H9 (cell line): ENCODE measurements around the gene MRPL55. TPM values are rescaled to one million over a fixed set of nuclear protein-coding genes. Genes with fewer than 3 reads are reported as not detected.
A peak's percentile ranks its signal among the peaks of the same experiment; 100 is the strongest.

Source experiments
- DNase-seq: peaks from one replicate; pipeline ENCODE4 v3.0.0-alpha.2; 2017
- H2AFZ ChIP-seq: one replicate; pipeline ENCODE4 v1.6.1; 2013; ENCODE audit warnings: mild to moderate bottlenecking, low read length, control low read depth, moderate library complexity
- H2AK5ac ChIP-seq: 2 replicates; pipeline ENCODE4 v1.6.1; 2013; ENCODE audit warnings: low read length, control low read depth, mixed read lengths; ENCODE audit not compliant: insufficient read length
- H2BK120ac ChIP-seq: one replicate; pipeline ENCODE4 v1.6.1; 2013; ENCODE audit warnings: low read depth, mild to moderate bottlenecking, low read length, control low read depth, inconsistent platforms; ENCODE audit not compliant: poor library complexity, severe bottlenecking
- H2BK12ac ChIP-seq: 2 replicates; pipeline ENCODE4 v1.6.1; 2013; ENCODE audit warnings: low read length, control low read depth, mixed read lengths, low read depth; ENCODE audit not compliant: insufficient read length
- H2BK15ac ChIP-seq: 2 replicates; pipeline ENCODE4 v1.6.1; 2013; ENCODE audit warnings: low read depth, low read length, control low read depth
- H2BK20ac ChIP-seq: one replicate; pipeline ENCODE4 v1.6.1; 2013; ENCODE audit warnings: low read depth, mild to moderate bottlenecking, low read length, control low read depth, inconsistent platforms; ENCODE audit not compliant: poor library complexity, severe bottlenecking
- H2BK5ac ChIP-seq: 2 replicates; pipeline ENCODE4 v1.6.1; 2013; ENCODE audit warnings: low read length, control low read depth, mixed read lengths; ENCODE audit not compliant: insufficient read length
- H3K14ac ChIP-seq: 2 replicates; pipeline ENCODE4 v1.6.1; 2013; ENCODE audit warnings: low read length, control low read depth; ENCODE audit not compliant: insufficient read depth
- H3K18ac ChIP-seq: 2 replicates; pipeline ENCODE4 v1.6.1; 2013; ENCODE audit warnings: low read depth, mild to moderate bottlenecking, mixed read lengths, low read length, control low read depth; ENCODE audit not compliant: insufficient read length
- H3K23ac ChIP-seq: 2 replicates; pipeline ENCODE4 v1.6.1; 2013; ENCODE audit warnings: low read length, control low read depth, mixed read lengths, low read depth; ENCODE audit not compliant: insufficient read length
- H3K23me2 ChIP-seq: 2 replicates; pipeline ENCODE4 v1.6.1; 2013; ENCODE audit warnings: low read depth, mild to moderate bottlenecking, mixed read lengths, low read length, control low read depth; ENCODE audit not compliant: insufficient read length, poor library complexity, severe bottlenecking
- H3K27ac ChIP-seq: 2 replicates; pipeline ENCODE4 v1.5.1; 2013; ENCODE audit warnings: low read length, control low read depth, mixed read lengths, low read depth; ENCODE audit not compliant: insufficient read length
- H3K27me3 ChIP-seq: 2 replicates; pipeline ENCODE4 v1.6.1; 2013; ENCODE audit warnings: low read length, control low read depth, inconsistent platforms; ENCODE audit not compliant: insufficient read depth
- H3K4ac ChIP-seq: 2 replicates; pipeline ENCODE4 v1.6.1; 2013; ENCODE audit warnings: low read depth, mild to moderate bottlenecking, control low read depth, inconsistent platforms, low read length, moderate library complexity
- H3K4me1 ChIP-seq: 2 replicates; pipeline ENCODE4 v1.6.1; 2013; ENCODE audit warnings: low read length, control low read depth, inconsistent platforms; ENCODE audit not compliant: insufficient read depth
- H3K4me2 ChIP-seq: 2 replicates; pipeline ENCODE4 v1.6.1; 2013; ENCODE audit warnings: low read length, control low read depth, mixed read lengths; ENCODE audit not compliant: insufficient read length, insufficient read depth
- H3K56ac ChIP-seq: 2 replicates; pipeline ENCODE4 v1.6.1; 2013; ENCODE audit warnings: low read depth, mild to moderate bottlenecking, mixed read lengths, low read length, control low read depth; ENCODE audit not compliant: insufficient read length
- H3K79me1 ChIP-seq: 2 replicates; pipeline ENCODE4 v1.6.1; 2013; ENCODE audit warnings: low read depth, mild to moderate bottlenecking, moderate library complexity, low read length, control low read depth, inconsistent platforms; ENCODE audit not compliant: insufficient read depth, poor library complexity, severe bottlenecking
- H3K79me2 ChIP-seq: 2 replicates; pipeline ENCODE4 v1.6.1; 2013; ENCODE audit warnings: low read length, control low read depth, inconsistent platforms; ENCODE audit not compliant: insufficient read depth
- H3K9ac ChIP-seq: 2 replicates; pipeline ENCODE4 v1.6.1; 2013; ENCODE audit warnings: low read length, control low read depth, mixed read lengths; ENCODE audit not compliant: insufficient read length; ENCODE audit errors: extremely low read depth
- H3K9me3 ChIP-seq: one replicate; pipeline ENCODE4 v1.6.1; 2013; ENCODE audit warnings: low read depth, low read length, inconsistent platforms; ENCODE audit not compliant: control insufficient read depth
- H3T11ph ChIP-seq: one replicate; pipeline ENCODE4 v1.6.1; 2013; ENCODE audit warnings: mild to moderate bottlenecking, low read length, control low read depth, inconsistent platforms
- H4K20me1 ChIP-seq: one replicate; pipeline ENCODE4 v1.6.1; 2013; ENCODE audit not compliant: control insufficient read depth, insufficient read length, insufficient read depth
- H4K5ac ChIP-seq: 2 replicates; pipeline ENCODE4 v1.6.1; 2013; ENCODE audit warnings: low read depth, mild to moderate bottlenecking, mixed read lengths, low read length, control low read depth; ENCODE audit not compliant: insufficient read length
- H4K8ac ChIP-seq: replicated peaks from 2 replicates; pipeline ENCODE4 v1.6.1; 2013; ENCODE audit warnings: low read length, control low read depth, mixed read lengths, low read depth; ENCODE audit not compliant: insufficient read length
- H4K91ac ChIP-seq: 2 replicates; pipeline ENCODE4 v1.6.1; 2013; ENCODE audit warnings: low read depth, mild to moderate bottlenecking, moderate library complexity, mixed read lengths, low read length, control low read depth; ENCODE audit not compliant: insufficient read length
- H3K27ac Mint-ChIP-seq, 3 experiments: 2 replicates in 2 of 3; 3 replicates in 1 of 3; pipeline ENCODE4 v1.8.0; 2020 to 2021; ENCODE audit warnings: mixed read lengths in 3 of 3, mild to moderate bottlenecking in 1 of 3, moderate library complexity in 1 of 3
- H3K27me3 Mint-ChIP-seq: 2 replicates; pipeline ENCODE4 v1.8.0; 2021; ENCODE audit warnings: low read depth, mild to moderate bottlenecking, moderate library complexity, mixed read lengths
- H3K36me3 Mint-ChIP-seq, 3 experiments: 2 replicates in 2 of 3; 3 replicates in 1 of 3; pipeline ENCODE4 v1.8.0; 2020 to 2021; ENCODE audit warnings: low read depth in 3 of 3, mixed read lengths in 3 of 3; ENCODE audit not compliant: insufficient read depth in 1 of 3
- H3K4me1 Mint-ChIP-seq, 2 experiments: 2 replicates each; pipeline ENCODE4 v1.8.0; 2020; ENCODE audit warnings: mixed read lengths in 2 of 2
- H3K4me3 Mint-ChIP-seq, 2 experiments: 2 replicates in 1 of 2; 3 replicates in 1 of 2; pipeline ENCODE4 v1.8.0; 2020 to 2021; ENCODE audit warnings: mild to moderate bottlenecking in 2 of 2, mixed read lengths in 2 of 2, moderate library complexity in 1 of 2
- H3K9me3 Mint-ChIP-seq, 2 experiments: 2 replicates in 1 of 2; 3 replicates in 1 of 2; pipeline ENCODE4 v1.8.0; 2020; ENCODE audit warnings: mild to moderate bottlenecking in 2 of 2, mixed read lengths in 2 of 2, moderate library complexity in 1 of 2
- CTCF ChIP-seq: fragments of 200-600 bp; sonication (generic); conservative IDR thresholded peaks from 3 replicates; pipeline ENCODE4 v1.8.0; 2021; ENCODE audit warnings: antibody characterized with exemption, mild to moderate bottlenecking
- WGBS: extraction: QIAGEN DNeasy Blood & Tissue Kit; methylation state at CpG from one replicate; pipeline ENCODE4 v1.1.7; 2013; ENCODE audit warnings: missing lambda C conversion rate, low lambda C conversion rate, mixed read lengths; ENCODE audit not compliant: insufficient read length; ENCODE audit errors: extremely low coverage; 5-methylcytosine and 5-hydroxymethylcytosine counted together
- total RNA-seq: library from RNA; stranded (reverse); gene quantifications from 2 replicates; pipeline ENCODE4 v1.2.1, GENCODE V29; 2021

MRPL55 gene
- total RNA-seq, 1 experiment from 2014 or later: 62.3 TPM

DNA sequence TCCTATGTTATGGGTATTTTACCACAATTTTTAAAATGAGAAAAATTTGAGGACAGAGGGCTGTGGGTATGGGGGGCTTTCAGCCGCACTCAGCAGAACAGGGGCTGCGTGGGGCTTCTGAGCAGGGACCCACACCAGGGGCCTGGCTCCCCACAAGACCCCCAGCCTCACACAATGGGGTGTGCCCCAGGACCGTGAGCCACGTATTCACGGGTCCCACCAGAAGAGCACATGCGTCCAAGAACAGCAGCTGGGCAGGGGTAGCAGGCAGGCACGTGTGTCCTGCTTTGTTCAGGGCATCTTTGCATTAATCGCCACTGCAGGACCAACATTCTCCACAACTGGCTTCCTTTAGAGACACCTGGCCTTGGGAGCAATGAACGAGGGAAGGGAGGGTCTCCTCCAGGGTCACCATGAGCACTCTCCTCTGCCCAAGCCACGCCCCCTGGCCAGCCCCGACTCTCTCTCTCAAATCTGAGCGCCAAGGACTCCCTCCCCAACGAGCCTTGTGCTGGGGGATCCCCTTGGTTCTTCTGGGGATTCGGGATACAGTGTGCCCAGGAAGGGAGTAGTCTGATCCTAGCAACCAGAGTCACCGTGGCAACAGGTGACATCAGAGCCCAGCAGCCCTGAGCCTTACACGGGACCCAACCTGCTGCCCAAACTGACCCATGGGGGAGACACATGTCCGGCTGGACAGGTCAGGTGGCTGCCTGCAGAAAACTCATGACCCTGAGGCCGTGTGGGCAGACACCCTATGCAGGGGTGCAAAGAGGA is 34.0 kb downstream of the MRPL55 start:
- H3K27me3 Mint-ChIP-seq: peaks cover 96% of the 10 kb centered on the region
- peak; percentile 44 for DNase-seq

More for the DNA sequence above, 34.0 kb downstream of the MRPL55 start:
- WGBS: no CpG with 5 or more reads among the region's 18 CpGs
- Histone ChIP-seq H2BK15ac (no peak overlapping the region), H4K20me1 (no peaks in the 10 kb centered on the region), H3K79me2 (no peaks in the 10 kb centered on the region), H4K8ac (no peak overlapping the region), H2BK120ac (no peak overlapping the region), H3K4ac (no peak overlapping the region), H4K91ac (no peak overlapping the region), H4K5ac (no peak overlapping the region), H2AK5ac (no peak overlapping the region), H3K23me2 (no peaks in the 10 kb centered on the region), H3K9me3 (no peaks in the 10 kb centered on the region), H2BK20ac (no peak overlapping the region), H3K18ac (no peak overlapping the region), H3K9ac (no peak overlapping the region), H2AFZ (no peak overlapping the region), H2BK12ac (no peak overlapping the region), H2BK5ac (no peak overlapping the region), H3K4me2 (no peak overlapping the region), H3T11ph (no peak overlapping the region), H3K27ac (no peak overlapping the region), H3K27me3 (peaks cover 67% of the 10 kb centered on the region; the same call in 1 of the 2 replicates), H3K4me1 (no peaks in the 10 kb centered on the region; the same call in 1 of the 2 replicates), H3K79me1 (no peaks in the 10 kb centered on the region), H3K14ac (no peak overlapping the region), H3K23ac (no peak overlapping the region), H3K56ac (no peak overlapping the region)
- Mint-ChIP-seq H3K4me1 (peaks cover 16 to 33% of the 10 kb centered on the region in 2 experiments), H3K27ac (no peak overlapping the region), H3K4me3 (no peak overlapping the region), H3K9me3 (no peaks in the 10 kb centered on the region), H3K36me3 (no peaks in the 10 kb centered on the region)
- no peak for TF ChIP-seq CTCF
